GM12864 (cell line): ENCODE data around the gene LAMA1.
"Not testable (repeated sequence)": the region's sequence is repeated elsewhere in the genome, so short reads cannot be mapped to it uniquely, and the experiment has no call there.

Experiments
- DNase-seq: peaks from one replicate; pipeline ENCODE4 v3.0.0-alpha.2; 2011; ENCODE audit warnings: low read depth
- H3K4me3 ChIP-seq: 2 replicates; pipeline ENCODE4 v1.5.1; 2011; ENCODE audit warnings: mild to moderate bottlenecking, low read depth, low read length, control low read depth
- CTCF ChIP-seq: IDR thresholded peaks from 2 replicates; pipeline ENCODE4 v1.5.1; 2011; ENCODE audit warnings: low read depth, mild to moderate bottlenecking, moderate library complexity, low read length, control low read depth, inconsistent platforms; ENCODE audit errors: missing control alignments

Gene LAMA1

GRCh38 chr18:6947338-6948030, 170.1 kb downstream of the LAMA1 start:
- no peak for TF ChIP-seq CTCF
- DNase-seq = no peak
- H3K4me3 ChIP-seq = no peak overlapping the region

GRCh38 chr18:6943143-6943542, 174.5 kb downstream of the LAMA1 start:
- DNase-seq = no peak
- no peak for TF ChIP-seq CTCF
- H3K4me3 ChIP-seq = no peak overlapping the region

GRCh38 chr18:6942742-6943141, 174.9 kb downstream of the LAMA1 start:
- DNase-seq = no peak
- TF ChIP-seq CTCF = no peak
- H3K4me3 ChIP-seq = no peak overlapping the region

GRCh38 chr18:6941996-6942395, 175.6 kb downstream of the LAMA1 start:
- no peak for DNase-seq
- no peak for TF ChIP-seq CTCF

GRCh38 chr18:6940451-6940850, 177.1 kb downstream of the LAMA1 start:
- no peak for DNase-seq
- TF ChIP-seq CTCF = no peak
- H3K4me3 ChIP-seq = no peak overlapping the region

More at GRCh38 chr18:6941996-6942395, 175.6 kb downstream of the LAMA1 start:
- no peak overlapping the region for H3K4me3 ChIP-seq

- no peak for TF ChIP-seq CTCF
- no peak overlapping the region for H3K4me3 ChIP-seq
- no peak for DNase-seq
Measured at GRCh38 chr18:6939972-6940371, 177.6 kb downstream of the LAMA1 start.

GRCh38 chr18:6938403-6938802, 179.2 kb downstream of the LAMA1 start:
- not testable (repeated sequence) for H3K4me3 ChIP-seq, DNase-seq
